CD4-positive, alpha-beta T cell treated with Interleukin-2 at 100 ng/mL for 4 hours (primary cell): ENCODE results near the gene LSM5.
"Not testable (repeated sequence)": the region's sequence is repeated elsewhere in the genome, so short reads cannot be mapped to it uniquely, and the experiment has no call there.

Source experiments
- DNase-seq: peaks from one replicate; pipeline ENCODE4 v3.0.0-alpha.2; 2020; ENCODE audit warnings: low spot score

LSM5 gene

GRCh38 chr7:32506266-32507054, 16.3 kb upstream of the LSM5 start:
- peak; percentile 15 for DNase-seq

- DNase-seq: no peak
Measured at GRCh38 chr7:32502728-32503127, 12.5 kb upstream of the LSM5 start.

GRCh38 chr7:32501522-32501921, 11.3 kb upstream of the LSM5 start:
- DNase-seq: no peak

GRCh38 chr7:32500922-32501341, 10.8 kb upstream of the LSM5 start:
- peak; percentile 30 for DNase-seq

GRCh38 chr7:32500216-32500615, 10.0 kb upstream of the LSM5 start:
- DNase-seq: not testable (repeated sequence)

GRCh38 chr7:32499755-32500154, 9.6 kb upstream of the LSM5 start:
- DNase-seq: not testable (repeated sequence)

- DNase-seq: no peak
Measured at GRCh38 chr7:32496052-32496813, 6.1 kb upstream of the LSM5 start.

- DNase-seq: peak; percentile 99
Measured at GRCh38 chr7:32495298-32496051, 5.3 kb upstream of the LSM5 start, which contains the start of gene AVL9. Gene AVL9 (plus strand): TSS chr7:32495489. CDS start chr7:32495710, 221 bp downstream.

- DNase-seq: no peak
Measured at GRCh38 chr7:32494946-32495297, 4.7 kb upstream of the LSM5 start.

- no peak for DNase-seq
Measured at GRCh38 chr7:32489788-32490126, 423 bp downstream of the LSM5 start.

- DNase-seq: no peak
Measured at GRCh38 chr7:32481921-32482320, 8.3 kb downstream of the LSM5 start.

- DNase-seq: no peak
Measured at GRCh38 chr7:32481176-32481575, 9.0 kb downstream of the LSM5 start.

GRCh38 chr7:32479574-32480200, 10.5 kb downstream of the LSM5 start:
- DNase-seq: peak; percentile 23

GRCh38 chr7:32477649-32477980, 12.6 kb downstream of the LSM5 start:
- DNase-seq: no peak

GRCh38 chr7:32476816-32477648, 13.1 kb downstream of the LSM5 start:
- no peak for DNase-seq

GRCh38 chr7:32474008-32474407, 16.2 kb downstream of the LSM5 start:
- no peak for DNase-seq

GRCh38 chr7:32472015-32472414, 18.2 kb downstream of the LSM5 start:
- DNase-seq: no peak

- no peak for DNase-seq
Measured at GRCh38 chr7:32470871-32471270, 19.3 kb downstream of the LSM5 start.

GRCh38 chr7:32470004-32470403, 20.2 kb downstream of the LSM5 start:
- not testable (repeated sequence) for DNase-seq

- not testable (repeated sequence) for DNase-seq
Measured at GRCh38 chr7:32464641-32465416, 25.4 kb downstream of the LSM5 start.

- no peak for DNase-seq
Measured at GRCh38 chr7:32462977-32463376, 27.2 kb downstream of the LSM5 start.
